ENCODE measurements around the gene MRPS16.

GRCh38 chr10:73264423-73264822 is 12.0 kb upstream of the MRPS16 start:
- TF ChIP-seq EZH2 (IDR thresholded peaks at IDR 0.05; ENCODE audit: low read length, unreplicated experiment), result no peak
- TF ChIP-seq CTCF (conservative IDR thresholded peaks at IDR 0.05; ENCODE audit: low read depth, low read length), result no peak
- no peak for TF ChIP-seq EZH2phosphoT487 (IDR thresholded peaks at IDR 0.05; ENCODE audit: borderline replicate concordance, low read length)
